ENCODE data around the gene CCDC137. TPM values are rescaled to one million over a fixed set of nuclear protein-coding genes. Genes with fewer than 3 reads are reported as not detected.

CCDC137 gene
- total and polyA plus RNA-seq, 2 of the 13 experiments (the other 11 are each of a cell fraction or from before 2014, with no cell fraction given) = 14.6 to 39.1 TPM

DNA sequence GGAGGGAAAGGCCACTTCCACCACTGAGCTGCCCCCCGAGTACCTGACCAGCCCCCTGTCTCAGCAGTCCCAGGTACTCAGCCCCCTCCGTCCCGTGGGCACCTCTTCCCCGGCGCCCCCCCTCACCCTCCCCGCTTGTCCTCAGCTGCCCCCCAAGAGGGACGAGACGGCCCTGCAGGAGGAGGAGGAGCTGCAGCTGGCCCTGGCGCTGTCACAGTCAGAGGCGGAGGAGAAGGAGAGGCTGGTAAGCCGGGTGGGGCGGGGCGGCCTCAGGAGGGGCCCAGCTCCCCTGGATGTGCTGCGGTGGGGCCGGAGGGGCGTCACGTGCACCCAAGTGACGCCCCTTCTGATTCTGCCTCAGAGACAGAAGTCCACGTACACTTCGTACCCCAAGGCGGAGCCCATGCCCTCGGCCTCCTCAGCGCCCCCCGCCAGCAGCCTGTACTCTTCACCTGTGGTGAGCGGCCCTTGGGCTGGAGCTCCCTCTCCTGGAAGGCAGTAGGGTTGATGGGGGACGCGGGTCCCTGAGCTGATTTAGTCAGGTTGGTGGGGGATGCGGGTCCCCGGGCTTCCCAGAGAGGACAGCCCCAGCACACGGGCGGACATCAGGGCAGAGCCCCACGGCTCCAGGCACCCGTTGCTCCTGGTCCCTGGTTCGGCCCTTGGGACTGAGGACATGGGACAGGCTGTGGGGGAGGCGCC lies 27.1 kb downstream of the CCDC137 start (continued):
- TF ChIP-seq, protein P1, sequence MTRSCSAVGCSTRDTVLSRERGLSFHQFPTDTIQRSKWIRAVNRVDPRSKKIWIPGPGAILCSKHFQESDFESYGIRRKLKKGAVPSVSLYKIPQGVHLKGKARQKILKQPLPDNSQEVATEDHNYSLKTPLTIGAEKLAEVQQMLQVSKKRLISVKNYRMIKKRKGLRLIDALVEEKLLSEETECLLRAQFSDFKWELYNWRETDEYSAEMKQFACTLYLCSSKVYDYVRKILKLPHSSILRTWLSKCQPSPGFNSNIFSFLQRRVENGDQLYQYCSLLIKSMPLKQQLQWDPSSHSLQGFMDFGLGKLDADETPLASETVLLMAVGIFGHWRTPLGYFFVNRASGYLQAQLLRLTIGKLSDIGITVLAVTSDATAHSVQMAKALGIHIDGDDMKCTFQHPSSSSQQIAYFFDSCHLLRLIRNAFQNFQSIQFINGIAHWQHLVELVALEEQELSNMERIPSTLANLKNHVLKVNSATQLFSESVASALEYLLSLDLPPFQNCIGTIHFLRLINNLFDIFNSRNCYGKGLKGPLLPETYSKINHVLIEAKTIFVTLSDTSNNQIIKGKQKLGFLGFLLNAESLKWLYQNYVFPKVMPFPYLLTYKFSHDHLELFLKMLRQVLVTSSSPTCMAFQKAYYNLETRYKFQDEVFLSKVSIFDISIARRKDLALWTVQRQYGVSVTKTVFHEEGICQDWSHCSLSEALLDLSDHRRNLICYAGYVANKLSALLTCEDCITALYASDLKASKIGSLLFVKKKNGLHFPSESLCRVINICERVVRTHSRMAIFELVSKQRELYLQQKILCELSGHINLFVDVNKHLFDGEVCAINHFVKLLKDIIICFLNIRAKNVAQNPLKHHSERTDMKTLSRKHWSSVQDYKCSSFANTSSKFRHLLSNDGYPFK (CRISPR knock-in tag; IDR thresholded peaks at IDR 0.05; ENCODE audit: borderline replicate concordance) = no peak
- TF ChIP-seq, protein P2, sequence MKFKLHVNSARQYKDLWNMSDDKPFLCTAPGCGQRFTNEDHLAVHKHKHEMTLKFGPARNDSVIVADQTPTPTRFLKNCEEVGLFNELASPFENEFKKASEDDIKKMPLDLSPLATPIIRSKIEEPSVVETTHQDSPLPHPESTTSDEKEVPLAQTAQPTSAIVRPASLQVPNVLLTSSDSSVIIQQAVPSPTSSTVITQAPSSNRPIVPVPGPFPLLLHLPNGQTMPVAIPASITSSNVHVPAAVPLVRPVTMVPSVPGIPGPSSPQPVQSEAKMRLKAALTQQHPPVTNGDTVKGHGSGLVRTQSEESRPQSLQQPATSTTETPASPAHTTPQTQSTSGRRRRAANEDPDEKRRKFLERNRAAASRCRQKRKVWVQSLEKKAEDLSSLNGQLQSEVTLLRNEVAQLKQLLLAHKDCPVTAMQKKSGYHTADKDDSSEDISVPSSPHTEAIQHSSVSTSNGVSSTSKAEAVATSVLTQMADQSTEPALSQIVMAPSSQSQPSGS (CRISPR knock-in tag; IDR thresholded peaks at IDR 0.05) = no peak
- TF ChIP-seq ZNF446 (CRISPR knock-in tag; IDR thresholded peaks at IDR 0.05) = no peak
- TF ChIP-seq AGO1 (IDR thresholded peaks at IDR 0.05; ENCODE audit: low read depth, low read length, poor library complexity, severe bottlenecking) = peak; percentile 37
- no peak for TF ChIP-seq KAT8 (CRISPR knock-in tag; IDR thresholded peaks at IDR 0.05)
- TF ChIP-seq REL (CRISPR knock-in tag; conservative IDR thresholded peaks at IDR 0.05) = no peak
- TF ChIP-seq PHB2 (IDR thresholded peaks at IDR 0.05; ENCODE audit: partially characterized antibody) = no peak
- no peak for TF ChIP-seq ZNF691 (CRISPR knock-in tag; IDR thresholded peaks at IDR 0.05; ENCODE audit: borderline replicate concordance, low read depth)
- no peak for TF ChIP-seq MXI1 (IDR thresholded peaks at IDR 0.05; ENCODE audit: borderline replicate concordance, low read depth, low read length)
- 0 out of 2 replicates have a peak, but pooled peaks have one; percentile 25 for TF ChIP-seq RBFOX2 (IDR thresholded peaks at IDR 0.05; ENCODE audit: low read depth, low read length)
- TF ChIP-seq ZNF224 (CRISPR knock-in tag; IDR thresholded peaks at IDR 0.05) = no peak
- TF ChIP-seq, protein P3, sequence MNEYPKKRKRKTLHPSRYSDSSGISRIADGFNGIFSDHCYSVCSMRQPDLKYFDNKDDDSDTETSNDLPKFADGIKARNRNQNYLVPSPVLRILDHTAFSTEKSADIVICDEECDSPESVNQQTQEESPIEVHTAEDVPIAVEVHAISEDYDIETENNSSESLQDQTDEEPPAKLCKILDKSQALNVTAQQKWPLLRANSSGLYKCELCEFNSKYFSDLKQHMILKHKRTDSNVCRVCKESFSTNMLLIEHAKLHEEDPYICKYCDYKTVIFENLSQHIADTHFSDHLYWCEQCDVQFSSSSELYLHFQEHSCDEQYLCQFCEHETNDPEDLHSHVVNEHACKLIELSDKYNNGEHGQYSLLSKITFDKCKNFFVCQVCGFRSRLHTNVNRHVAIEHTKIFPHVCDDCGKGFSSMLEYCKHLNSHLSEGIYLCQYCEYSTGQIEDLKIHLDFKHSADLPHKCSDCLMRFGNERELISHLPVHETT (CRISPR knock-in tag; conservative IDR thresholded peaks at IDR 0.05) = no peak
- 0 out of 2 replicates have a peak, but pooled peaks have one; percentile 35 for TF ChIP-seq PCBP1 (IDR thresholded peaks at IDR 0.05; ENCODE audit: borderline replicate concordance, low read depth, low read length)
- peak; percentile 59; the same call in 1 of the 2 replicates for TF ChIP-seq RAD21 (CRISPR knock-in tag; IDR thresholded peaks at IDR 0.05)
- no peak for TF ChIP-seq TAF15 (IDR thresholded peaks at IDR 0.05; ENCODE audit: low read depth, low read length, poor library complexity, severe bottlenecking)
- TF ChIP-seq, protein P4, sequence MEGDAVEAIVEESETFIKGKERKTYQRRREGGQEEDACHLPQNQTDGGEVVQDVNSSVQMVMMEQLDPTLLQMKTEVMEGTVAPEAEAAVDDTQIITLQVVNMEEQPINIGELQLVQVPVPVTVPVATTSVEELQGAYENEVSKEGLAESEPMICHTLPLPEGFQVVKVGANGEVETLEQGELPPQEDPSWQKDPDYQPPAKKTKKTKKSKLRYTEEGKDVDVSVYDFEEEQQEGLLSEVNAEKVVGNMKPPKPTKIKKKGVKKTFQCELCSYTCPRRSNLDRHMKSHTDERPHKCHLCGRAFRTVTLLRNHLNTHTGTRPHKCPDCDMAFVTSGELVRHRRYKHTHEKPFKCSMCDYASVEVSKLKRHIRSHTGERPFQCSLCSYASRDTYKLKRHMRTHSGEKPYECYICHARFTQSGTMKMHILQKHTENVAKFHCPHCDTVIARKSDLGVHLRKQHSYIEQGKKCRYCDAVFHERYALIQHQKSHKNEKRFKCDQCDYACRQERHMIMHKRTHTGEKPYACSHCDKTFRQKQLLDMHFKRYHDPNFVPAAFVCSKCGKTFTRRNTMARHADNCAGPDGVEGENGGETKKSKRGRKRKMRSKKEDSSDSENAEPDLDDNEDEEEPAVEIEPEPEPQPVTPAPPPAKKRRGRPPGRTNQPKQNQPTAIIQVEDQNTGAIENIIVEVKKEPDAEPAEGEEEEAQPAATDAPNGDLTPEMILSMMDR (CRISPR knock-in tag; IDR thresholded peaks at IDR 0.05) = peak; percentile 48
- no peak for TF ChIP-seq STAT6 (CRISPR knock-in tag; IDR thresholded peaks at IDR 0.05; ENCODE audit: borderline replicate concordance)
